ENCODE data around the gene FSTL5. TPM values are rescaled to one million over a fixed set of nuclear protein-coding genes. Genes with fewer than 3 reads are reported as not detected.

The FSTL5 gene
- total RNA-seq, 2 experiments from 2014 or later, result not detected

DNA sequence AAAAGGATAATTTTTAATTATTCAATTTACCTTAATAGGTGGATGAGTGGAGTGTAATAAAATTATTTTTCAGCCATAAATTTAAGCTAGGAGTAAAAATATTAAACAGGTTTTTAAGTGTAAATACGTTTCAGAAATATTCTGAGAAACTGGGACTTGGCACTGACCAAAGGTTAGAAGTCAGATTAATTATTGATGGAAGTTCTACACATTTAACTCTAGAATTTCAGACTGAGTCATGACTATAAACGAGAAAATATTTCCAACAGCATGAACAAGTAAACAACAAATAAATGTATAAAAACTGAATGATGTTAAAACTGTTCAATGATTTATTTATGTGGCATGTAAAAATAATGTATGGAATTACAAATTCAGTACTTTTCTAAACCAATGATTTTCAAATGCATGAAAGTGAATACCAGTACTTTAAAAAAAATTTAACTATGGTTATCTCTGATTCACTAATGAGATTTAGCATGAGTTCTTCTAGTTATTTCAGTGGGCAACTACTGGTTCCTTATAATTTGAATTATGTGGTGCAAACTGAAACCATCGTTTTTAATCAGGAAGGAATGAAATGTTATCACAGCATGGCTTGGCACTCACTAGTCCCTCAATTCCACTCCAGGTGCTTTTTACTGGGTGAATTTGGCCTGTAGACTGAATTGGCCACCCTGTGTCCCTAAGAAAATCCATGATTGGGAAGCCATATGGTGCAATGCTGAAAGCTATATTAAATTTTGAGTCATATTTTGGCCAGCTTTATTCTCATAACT, 244.2 kb downstream of the FSTL5 start:
- BruUV-seq (replicated peaks), result no TSS peak
- POLR2A ChIA-PET, result no interaction called here
- Histone ChIP-seq H3K4me1 (ENCODE audit: insufficient read depth, low read length, poor library complexity, severe bottlenecking) (no peaks in the 10 kb centered on the region), H4K20me1 (ENCODE audit: insufficient read depth, low read length) (no peaks in the 10 kb centered on the region), H3K36me3 (ENCODE audit: insufficient read depth, low read length) (no peaks in the 10 kb centered on the region), H3K79me2 (ENCODE audit: insufficient read depth, low read depth, low read length) (no peaks in the 10 kb centered on the region), H3K4me2 (ENCODE audit: low read length) (no peak overlapping the region), H2AFZ (ENCODE audit: low read length) (no peak overlapping the region), H3K27ac (ENCODE audit: low read depth, low read length, poor library complexity, severe bottlenecking) (no peak overlapping the region), H3K9me3 (ENCODE audit: low read length) (no peaks in the 10 kb centered on the region), H3K4me3 (ENCODE audit: low read depth, low read length, poor library complexity, severe bottlenecking) (no peak overlapping the region), H3K9me2 (ENCODE audit: insufficient read depth, low read length) (no peaks in the 10 kb centered on the region)
- CTCF ChIA-PET (ENCODE audit: unreplicated experiment), result no interaction called here
- intact Hi-C loops (cut with micrococcal nuclease; ENCODE audit: unreplicated experiment), result no loop called here
- TF ChIP-seq EZH2phosphoT487 (IDR thresholded peaks at IDR 0.05; ENCODE audit: borderline replicate concordance, low read depth, low read length), result no peak
- TF ChIP-seq, protein P1, sequence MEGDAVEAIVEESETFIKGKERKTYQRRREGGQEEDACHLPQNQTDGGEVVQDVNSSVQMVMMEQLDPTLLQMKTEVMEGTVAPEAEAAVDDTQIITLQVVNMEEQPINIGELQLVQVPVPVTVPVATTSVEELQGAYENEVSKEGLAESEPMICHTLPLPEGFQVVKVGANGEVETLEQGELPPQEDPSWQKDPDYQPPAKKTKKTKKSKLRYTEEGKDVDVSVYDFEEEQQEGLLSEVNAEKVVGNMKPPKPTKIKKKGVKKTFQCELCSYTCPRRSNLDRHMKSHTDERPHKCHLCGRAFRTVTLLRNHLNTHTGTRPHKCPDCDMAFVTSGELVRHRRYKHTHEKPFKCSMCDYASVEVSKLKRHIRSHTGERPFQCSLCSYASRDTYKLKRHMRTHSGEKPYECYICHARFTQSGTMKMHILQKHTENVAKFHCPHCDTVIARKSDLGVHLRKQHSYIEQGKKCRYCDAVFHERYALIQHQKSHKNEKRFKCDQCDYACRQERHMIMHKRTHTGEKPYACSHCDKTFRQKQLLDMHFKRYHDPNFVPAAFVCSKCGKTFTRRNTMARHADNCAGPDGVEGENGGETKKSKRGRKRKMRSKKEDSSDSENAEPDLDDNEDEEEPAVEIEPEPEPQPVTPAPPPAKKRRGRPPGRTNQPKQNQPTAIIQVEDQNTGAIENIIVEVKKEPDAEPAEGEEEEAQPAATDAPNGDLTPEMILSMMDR (conservative IDR thresholded peaks at IDR 0.05; ENCODE audit: low read length), result no peak
- DNase-seq (ENCODE audit: low spot score), result no peak

DNA sequence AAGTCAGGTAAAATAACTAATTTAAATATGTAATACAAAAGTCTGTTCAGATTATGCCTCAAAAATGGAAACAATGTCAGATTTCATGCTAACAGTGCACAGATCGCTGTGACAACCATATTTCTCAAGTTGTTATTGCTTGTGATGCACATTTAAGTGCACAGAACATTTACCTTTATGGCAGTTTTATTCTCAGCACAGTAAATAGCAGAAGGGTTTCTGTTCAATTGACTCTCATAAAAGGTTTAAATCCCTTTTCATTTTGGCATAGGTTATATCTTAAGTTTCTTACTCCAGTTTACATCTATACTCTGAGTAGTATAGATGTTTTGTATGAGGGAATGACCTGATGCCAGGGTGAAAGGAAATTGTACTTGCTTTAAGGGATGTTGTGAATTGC, 247.8 kb downstream of the FSTL5 start:
- Histone ChIP-seq H4K20me1 (ENCODE audit: insufficient read depth, low read length) (no peaks in the 10 kb centered on the region), H3K36me3 (ENCODE audit: insufficient read depth, low read length) (no peaks in the 10 kb centered on the region), H2AFZ (ENCODE audit: low read length) (no peak overlapping the region), H3K9me2 (ENCODE audit: insufficient read depth, low read length) (no peaks in the 10 kb centered on the region), H3K4me1 (ENCODE audit: insufficient read depth, low read length, poor library complexity, severe bottlenecking) (no peaks in the 10 kb centered on the region), H3K4me2 (ENCODE audit: low read length) (no peak overlapping the region), H3K79me2 (ENCODE audit: insufficient read depth, low read depth, low read length) (no peaks in the 10 kb centered on the region), H3K9me3 (ENCODE audit: low read length) (no peaks in the 10 kb centered on the region), H3K4me3 (ENCODE audit: low read depth, low read length, poor library complexity, severe bottlenecking) (no peak overlapping the region), H3K27ac (ENCODE audit: low read depth, low read length, poor library complexity, severe bottlenecking) (no peak overlapping the region)
- intact Hi-C loops (cut with micrococcal nuclease; ENCODE audit: unreplicated experiment), result no loop called here
- no TSS peak for BruUV-seq (replicated peaks)
- TF ChIP-seq, protein P1 (conservative IDR thresholded peaks at IDR 0.05; ENCODE audit: low read length), result no peak
- TF ChIP-seq EZH2phosphoT487 (IDR thresholded peaks at IDR 0.05; ENCODE audit: borderline replicate concordance, low read depth, low read length), result no peak
- CTCF ChIA-PET (ENCODE audit: unreplicated experiment), result no interaction called here
- DNase-seq (ENCODE audit: low spot score), result no peak
- POLR2A ChIA-PET, result no interaction called here

DNA sequence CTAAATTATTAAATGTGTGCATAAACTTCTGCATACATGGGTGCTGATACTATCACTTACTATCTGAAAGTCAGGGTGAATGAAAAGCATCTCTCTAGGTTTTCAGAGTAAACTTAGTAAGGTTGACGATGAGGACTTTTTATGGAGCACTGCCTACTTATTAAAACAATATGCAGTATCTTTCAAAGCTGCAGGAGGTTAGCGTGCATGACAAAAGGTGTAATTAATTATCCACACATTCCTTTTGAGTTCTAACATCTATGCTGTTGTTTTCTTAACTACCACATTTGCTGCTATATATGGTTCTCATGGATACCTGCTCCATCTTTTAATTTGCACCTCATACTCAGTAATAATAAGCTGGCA, 256.2 kb downstream of the FSTL5 start:
- DNase-seq (ENCODE audit: low spot score), result no peak
- Histone ChIP-seq H3K4me2 (ENCODE audit: low read length) (no peak overlapping the region), H2AFZ (ENCODE audit: low read length) (no peak overlapping the region), H3K27ac (ENCODE audit: low read depth, low read length, poor library complexity, severe bottlenecking) (no peak overlapping the region), H3K79me2 (ENCODE audit: insufficient read depth, low read depth, low read length) (no peaks in the 10 kb centered on the region), H3K9me2 (ENCODE audit: insufficient read depth, low read length) (no peaks in the 10 kb centered on the region), H4K20me1 (ENCODE audit: insufficient read depth, low read length) (no peaks in the 10 kb centered on the region), H3K9me3 (ENCODE audit: low read length) (no peaks in the 10 kb centered on the region), H3K36me3 (ENCODE audit: insufficient read depth, low read length) (no peaks in the 10 kb centered on the region), H3K4me1 (ENCODE audit: insufficient read depth, low read length, poor library complexity, severe bottlenecking) (no peaks in the 10 kb centered on the region), H3K4me3 (ENCODE audit: low read depth, low read length, poor library complexity, severe bottlenecking) (no peak overlapping the region)
- POLR2A ChIA-PET, result no interaction called here
- intact Hi-C loops (cut with micrococcal nuclease; ENCODE audit: unreplicated experiment), result no loop called here
- CTCF ChIA-PET (ENCODE audit: unreplicated experiment), result no interaction called here
- BruUV-seq (replicated peaks), result no TSS peak
- no peak for TF ChIP-seq EZH2phosphoT487 (IDR thresholded peaks at IDR 0.05; ENCODE audit: borderline replicate concordance, low read depth, low read length)
- TF ChIP-seq, protein P1 (conservative IDR thresholded peaks at IDR 0.05; ENCODE audit: low read length), result no peak

Measured in OCI-LY7 (cell line).